BJ (cell line): ENCODE data around the gene LCN12. TPM values are rescaled to one million over a fixed set of nuclear protein-coding genes. Genes with fewer than 3 reads are reported as not detected.

ENCODE experiments used
- CTCF ChIA-PET: fragments of 350-600 bp; formaldehyde crosslinking; extraction: SDS; loops from one replicate; lab custom pipeline; 2021; ENCODE audit warnings: antibody characterized with exemption, inconsistent platforms; lab: Yijun Ruan, JAX
- POLR2A ChIA-PET: fragments of 300-600 bp; sonication (Branson Sonifier 250); formaldehyde crosslinking; extraction: SDS; loops from one replicate; lab custom pipeline; 2021; ENCODE audit warnings: antibody characterized with exemption; lab: Charles Lee
- DNase-seq: peaks from one replicate; pipeline ENCODE4 v3.0.0-alpha.2; 2011; ENCODE audit warnings: low read depth
- H3K27me3 ChIP-seq: 2 replicates; pipeline ENCODE4 v1.6.0; 2011; ENCODE audit warnings: low read length; ENCODE audit not compliant: control insufficient read depth, insufficient read depth
- H3K36me3 ChIP-seq: 2 replicates; pipeline ENCODE4 v1.5.1; 2011; ENCODE audit warnings: low read length; ENCODE audit not compliant: control insufficient read depth, insufficient read depth
- H3K4me3 ChIP-seq: 2 replicates; pipeline ENCODE4 v1.5.1; 2011; ENCODE audit warnings: low read depth, mild to moderate bottlenecking, control low read depth, low read length
- polyA plus RNA-seq: library from polyadenylated mRNA; depleted of rRNA; stranded (reverse); fragments of >200 nt; gene quantifications from 2 replicates; pipeline ENCODE4 v1.2.3, GENCODE V29; 2011
- TF ChIP-seq, protein P1 (sequence below): IDR thresholded peaks from 2 replicates; pipeline ENCODE4 v1.5.1; 2011; ENCODE audit warnings: low read depth, mild to moderate bottlenecking, control low read depth, inconsistent platforms, low read length, moderate library complexity; ENCODE audit not compliant: insufficient read depth

The LCN12 gene
- polyA plus RNA-seq, 1 experiment: 0.36 TPM

DNA sequence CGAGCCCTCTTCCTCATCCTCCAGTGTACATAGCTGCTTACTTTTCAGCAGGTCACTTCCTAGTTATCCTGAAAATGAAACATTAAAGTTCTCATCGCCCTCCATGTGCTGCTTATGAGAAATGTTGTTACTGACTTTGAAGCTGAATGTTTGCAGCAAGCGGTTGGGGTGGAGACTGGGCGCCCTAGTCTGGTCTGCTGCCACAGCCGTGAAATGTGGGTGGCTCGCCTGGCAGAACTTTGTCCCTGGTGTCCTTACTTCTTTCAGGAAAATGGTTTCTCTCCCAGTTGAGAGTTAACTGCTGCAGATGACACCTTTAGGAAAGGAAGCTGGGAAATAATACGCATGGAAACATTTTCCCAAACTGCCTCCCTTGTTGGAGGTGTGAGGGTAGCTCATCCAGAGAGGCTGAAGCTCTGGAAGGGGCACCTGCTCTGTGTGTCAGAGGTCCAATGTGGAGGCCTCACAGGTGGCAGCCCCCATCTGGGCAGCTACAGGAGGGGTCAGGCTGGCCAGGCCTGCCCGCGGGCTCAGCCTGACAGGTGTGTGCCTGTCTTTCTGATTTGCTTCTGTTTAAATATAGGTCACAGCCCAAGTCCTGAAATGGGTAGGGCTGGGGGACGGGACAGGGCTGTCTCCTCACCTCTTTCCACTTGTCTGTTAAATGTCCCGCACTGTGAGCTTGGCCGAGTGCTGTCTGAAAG, 41.7 kb upstream of the LCN12 start:
- Histone ChIP-seq H3K4me3 (no peak overlapping the region), H3K36me3 (peaks cover 17% of the 10 kb centered on the region), H3K27me3 (no peaks in the 10 kb centered on the region)
- DNase-seq: no peak
- CTCF ChIA-PET: interaction anchor here (0.7 kb wide), 1 partner anchor 16 kb away, joined by 3 read pairs; no protein-coding TSS in a partner anchor
- TF ChIP-seq, protein P1, sequence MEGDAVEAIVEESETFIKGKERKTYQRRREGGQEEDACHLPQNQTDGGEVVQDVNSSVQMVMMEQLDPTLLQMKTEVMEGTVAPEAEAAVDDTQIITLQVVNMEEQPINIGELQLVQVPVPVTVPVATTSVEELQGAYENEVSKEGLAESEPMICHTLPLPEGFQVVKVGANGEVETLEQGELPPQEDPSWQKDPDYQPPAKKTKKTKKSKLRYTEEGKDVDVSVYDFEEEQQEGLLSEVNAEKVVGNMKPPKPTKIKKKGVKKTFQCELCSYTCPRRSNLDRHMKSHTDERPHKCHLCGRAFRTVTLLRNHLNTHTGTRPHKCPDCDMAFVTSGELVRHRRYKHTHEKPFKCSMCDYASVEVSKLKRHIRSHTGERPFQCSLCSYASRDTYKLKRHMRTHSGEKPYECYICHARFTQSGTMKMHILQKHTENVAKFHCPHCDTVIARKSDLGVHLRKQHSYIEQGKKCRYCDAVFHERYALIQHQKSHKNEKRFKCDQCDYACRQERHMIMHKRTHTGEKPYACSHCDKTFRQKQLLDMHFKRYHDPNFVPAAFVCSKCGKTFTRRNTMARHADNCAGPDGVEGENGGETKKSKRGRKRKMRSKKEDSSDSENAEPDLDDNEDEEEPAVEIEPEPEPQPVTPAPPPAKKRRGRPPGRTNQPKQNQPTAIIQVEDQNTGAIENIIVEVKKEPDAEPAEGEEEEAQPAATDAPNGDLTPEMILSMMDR: no peak
- POLR2A ChIA-PET: no interaction called here

DNA sequence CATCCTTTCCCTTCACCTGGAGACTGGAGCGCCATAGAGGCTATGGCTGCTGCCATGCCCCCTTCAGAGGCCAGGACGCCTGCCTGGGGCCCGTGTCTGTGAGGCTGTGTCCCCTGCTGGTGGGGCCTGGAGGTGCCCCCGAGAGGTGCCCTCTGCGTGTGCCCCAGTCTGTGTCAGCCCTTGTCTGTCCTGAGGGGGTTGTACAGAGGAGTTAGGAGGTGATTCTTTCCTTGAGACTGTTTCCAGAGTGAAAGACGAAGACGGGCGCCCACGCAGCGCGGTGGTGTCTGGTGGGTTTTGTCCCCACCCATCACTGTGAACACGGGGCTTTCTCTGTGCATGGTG, 41.2 kb upstream of the LCN12 start:
- ChIA-PET CTCF (interaction anchor here (0.7 kb wide), 1 partner anchor 16 kb away, joined by 3 read pairs; no protein-coding TSS in a partner anchor), POLR2A (no interaction called here)
- peaks cover 20% of the 10 kb centered on the region for H3K36me3 ChIP-seq

DNA sequence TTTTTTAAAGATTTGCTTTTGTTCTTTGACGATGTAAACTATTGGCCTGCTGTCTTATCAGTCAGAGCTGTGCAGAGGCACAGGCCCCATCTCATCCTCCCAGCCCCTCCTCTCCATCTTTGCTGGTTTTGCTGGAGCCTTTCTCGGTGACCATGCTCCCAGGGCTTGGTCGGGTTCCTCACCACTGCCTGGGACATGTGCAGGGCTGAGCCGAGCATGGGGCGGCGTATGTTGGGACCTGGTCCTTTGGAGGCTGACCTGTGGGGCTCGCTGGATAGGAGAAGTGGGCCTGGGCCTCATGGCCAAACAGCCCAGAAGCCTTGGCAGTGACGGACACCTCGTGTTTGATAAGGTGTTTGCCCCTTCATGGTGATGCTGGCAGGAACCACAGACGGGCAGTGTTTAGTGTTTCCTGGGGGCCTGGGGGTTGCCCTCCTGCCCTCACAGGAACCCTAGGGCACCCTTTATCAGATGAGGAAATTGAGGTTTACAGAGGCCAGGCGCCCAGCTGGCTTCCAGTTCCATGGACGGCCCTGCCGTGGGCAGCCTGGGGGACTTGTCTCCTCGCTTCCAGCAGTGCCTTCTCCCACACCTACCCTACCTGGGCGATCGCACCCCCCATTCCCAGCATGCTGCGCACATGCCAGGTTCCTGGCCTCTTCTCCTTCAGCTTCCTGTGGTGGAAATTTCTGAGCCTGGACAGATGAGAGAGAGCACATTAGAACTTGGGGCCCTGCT, 38.2 kb upstream of the LCN12 start:
- ChIA-PET CTCF (no interaction called here), POLR2A (no interaction called here)
- TF ChIP-seq, protein P1: no peak
- H3K27me3 ChIP-seq: no peaks in the 10 kb centered on the region
- H3K4me3 ChIP-seq: no peak overlapping the region
- peaks cover 27% of the 10 kb centered on the region for H3K36me3 ChIP-seq
- no peak for DNase-seq

More for the DNA sequence above, 41.2 kb upstream of the LCN12 start:
- no peaks in the 10 kb centered on the region for H3K27me3 ChIP-seq
- TF ChIP-seq, protein P1: no peak
- DNase-seq: no peak
- no peak overlapping the region for H3K4me3 ChIP-seq

DNA sequence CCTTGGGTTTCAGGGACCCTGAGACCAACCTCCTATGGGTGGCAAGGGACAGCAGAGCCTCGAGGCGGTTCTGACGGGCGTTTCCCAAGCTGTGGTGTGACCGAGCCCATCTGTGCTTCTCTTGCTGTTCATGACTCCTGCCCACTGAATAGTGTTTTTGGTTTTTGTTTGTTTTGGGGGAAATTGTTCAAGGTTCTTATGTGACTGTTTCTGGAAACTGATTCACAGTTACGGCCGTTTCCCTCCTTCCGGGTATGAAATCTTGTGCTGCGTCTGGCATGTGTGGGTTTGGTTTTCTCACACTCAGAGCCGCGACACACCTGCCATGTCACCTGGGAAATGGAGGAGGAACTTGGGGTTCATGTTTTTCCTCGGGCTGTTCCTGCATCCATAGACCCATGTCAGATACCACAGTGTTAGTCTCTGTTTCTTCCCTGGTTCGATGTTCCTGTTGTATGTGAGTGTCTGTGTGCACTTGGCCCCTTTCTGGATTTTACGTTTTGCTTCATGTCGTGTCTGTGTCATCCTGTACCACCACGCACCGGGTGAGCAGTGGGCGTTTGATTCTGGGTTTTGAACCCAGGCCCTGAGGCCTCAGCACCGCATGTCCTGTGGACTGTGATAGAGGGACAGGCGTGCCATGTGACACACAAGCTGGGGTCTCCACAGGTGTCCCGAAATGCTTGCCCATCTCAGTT, 36.3 kb upstream of the LCN12 start:
- Histone ChIP-seq H3K27me3 (no peaks in the 10 kb centered on the region), H3K36me3 (peaks cover 34% of the 10 kb centered on the region), H3K4me3 (no peak overlapping the region)
- ChIA-PET CTCF (interaction anchor here (0.8 kb wide), 1 partner anchor 35 kb away, joined by 3 read pairs; no protein-coding TSS in a partner anchor), POLR2A (no interaction called here)
- TF ChIP-seq, protein P1: no peak
- DNase-seq: no peak
